HCT116 (cell line): ENCODE measurements around the gene MAP4K4. TPM values are rescaled to one million over a fixed set of nuclear protein-coding genes. Genes with fewer than 3 reads are reported as not detected.

Experiments used
- ATAC-seq: fragments of 200-7000 bp; cut with Tn5 transposase; 2 replicates; pipeline ENCODE4 v1.9.1; 2020; ENCODE audit warnings: mild to moderate bottlenecking, moderate library complexity
- BruUV-seq: library from RNA; stranded (reverse); fragments of 400-500 nt; replicated peaks from 2 replicates; lab custom pipeline; 2021; lab: Mats Ljungman, UMichigan
- CTCF ChIA-PET: fragments of 300-600 bp; sonication (Branson Sonifier 250); formaldehyde crosslinking; loops from one replicate; lab custom pipeline; 2021; ENCODE audit warnings: antibody characterized with exemption; lab: Charles Lee
- POLR2A ChIA-PET: fragments of 300-600, 350-600 bp; sonication (Branson Sonifier 250); formaldehyde crosslinking; loops from one replicate; lab custom pipeline; 2021; ENCODE audit warnings: antibody characterized with exemption; lab: Charles Lee
- RAD21 ChIA-PET, 2 experiments: fragments of 300-600 bp; sonication (Branson Sonifier 250); formaldehyde crosslinking; loops; one replicate each; lab custom pipeline; 2023; ENCODE audit warnings: low total read pairs in 2 of 2; ENCODE audit not compliant: uncharacterized antibody in 2 of 2, unreplicated experiment in 2 of 2, low non-redundant PET in 1 of 2; lab: Charles Lee
- DNase-seq: peaks from one replicate; pipeline ENCODE4 v3.0.0-alpha.2; 2010; ENCODE audit warnings: low read depth, low spot score
- H2AFZ ChIP-seq: fragments of 200-600 bp; shearing (Covaris generic), sonication (generic); 2 replicates; pipeline ENCODE4 v1.6.1; 2017; ENCODE audit warnings: low read depth, mixed run types, mixed read lengths, antibody characterized with exemption, low read length; ENCODE audit not compliant: poor library complexity, severe bottlenecking
- H3K27ac ChIP-seq: 2 replicates; pipeline ENCODE4 v1.5.1; 2012; ENCODE audit warnings: low read depth, low read length
- H3K27me3 ChIP-seq: fragments of 200-600 bp; sonication (generic); 2 replicates; pipeline ENCODE4 v1.6.1; 2016; ENCODE audit warnings: mixed run types, low read length, mixed read lengths; ENCODE audit not compliant: insufficient read depth
- H3K36me3 ChIP-seq, 2 experiments: fragments of 200-500 bp in 1 of 2; fragments of 200-600 bp in 1 of 2; sonication (Bioruptor generic) in 1 of 2; sonication (generic) in 1 of 2; 2 replicates each; pipeline versions ENCODE4 v1.5.1 to v1.6.1; 2014 to 2016; ENCODE audit warnings: low read length in 2 of 2, inconsistent platforms in 1 of 2, mixed read lengths in 1 of 2, mixed run types in 1 of 2; ENCODE audit not compliant: insufficient read depth in 2 of 2, control insufficient read depth in 1 of 2
- H3K4me1 ChIP-seq, 2 experiments: fragments of 200-600 bp in 1 of 2; sonication (generic) in 1 of 2; 2 replicates each; pipeline versions ENCODE4 v1.5.1 to v1.6.1; 2012 to 2017; ENCODE audit warnings: low read length in 2 of 2, inconsistent platforms in 1 of 2, mild to moderate bottlenecking in 1 of 2, mixed read lengths in 1 of 2, mixed run types in 1 of 2, moderate library complexity in 1 of 2; ENCODE audit not compliant: insufficient read depth in 2 of 2, control insufficient read depth in 1 of 2
- H3K4me2 ChIP-seq: fragments of 200-600 bp; sonication (generic); 2 replicates; pipeline ENCODE4 v1.6.1; 2017; ENCODE audit warnings: mixed run types, low read length, mixed read lengths
- H3K4me3 ChIP-seq, 2 experiments: fragments of 200-600 bp in 1 of 2; sonication (generic) in 1 of 2; replicated peaks in 1 of 2; 2 replicates each; pipeline ENCODE4 v1.5.1; 2011 to 2016; ENCODE audit warnings: low read length in 2 of 2, control low read depth in 1 of 2, low read depth in 1 of 2, mild to moderate bottlenecking in 1 of 2, mixed read lengths in 1 of 2, mixed run types in 1 of 2
- H3K79me2 ChIP-seq: fragments of 200-600 bp; sonication (generic); 2 replicates; pipeline ENCODE4 v1.6.1; 2017; ENCODE audit warnings: mild to moderate bottlenecking, mixed run types, low read length, moderate library complexity, mixed read lengths; ENCODE audit not compliant: insufficient read depth
- H3K9ac ChIP-seq: fragments of 200-600 bp; sonication (generic); 2 replicates; pipeline ENCODE4 v1.6.1; 2016; ENCODE audit warnings: low read length, mixed read lengths
- H3K9me2 ChIP-seq: fragments of 200-600 bp; sonication (generic), shearing (Covaris generic); 2 replicates; pipeline ENCODE4 v1.6.1; 2017; ENCODE audit warnings: mixed run types, mild to moderate bottlenecking, moderate library complexity; ENCODE audit not compliant: insufficient read depth
- H3K9me3 ChIP-seq, 2 experiments: fragments of 200-500 bp in 1 of 2; fragments of 200-600 bp in 1 of 2; sonication (Bioruptor generic) in 1 of 2; sonication (generic) in 1 of 2; 2 replicates each; pipeline ENCODE4 v1.6.1; 2014 to 2017; ENCODE audit warnings: low read length in 2 of 2, mixed read lengths in 2 of 2, inconsistent platforms in 1 of 2, low read depth in 1 of 2, mild to moderate bottlenecking in 1 of 2, mixed run types in 1 of 2, moderate library complexity in 1 of 2; ENCODE audit not compliant: control insufficient read depth in 1 of 2, insufficient read depth in 1 of 2
- H4K20me1 ChIP-seq: fragments of 200-600 bp; sonication (generic), shearing (Covaris generic); 2 replicates; pipeline ENCODE4 v1.6.1; 2017; ENCODE audit warnings: mixed run types, mild to moderate bottlenecking, moderate library complexity; ENCODE audit not compliant: insufficient read depth
- ATF3 ChIP-seq: IDR thresholded peaks from 2 replicates; pipeline ENCODE4 v1.6.1; 2012
- CTCF ChIP-seq, 3 experiments: fragments of 200-600 bp in 1 of 3; sonication (generic) in 1 of 3; IDR thresholded peaks in 2 of 3; conservative IDR thresholded peaks in 1 of 3; 2 replicates each; pipeline ENCODE4 v1.5.1; 2012 to 2017; ENCODE audit warnings: low read depth in 2 of 3, low read length in 2 of 3, antibody characterized with exemption in 1 of 3, borderline replicate concordance in 1 of 3, control low read depth in 1 of 3, mild to moderate bottlenecking in 1 of 3, mixed read lengths in 1 of 3, mixed run types in 1 of 3, moderate library complexity in 1 of 3; ENCODE audit not compliant: insufficient read depth in 1 of 3
- EGR1 ChIP-seq: IDR thresholded peaks from 2 replicates; pipeline ENCODE4 v1.6.1; 2012; ENCODE audit warnings: low read depth
- EZH2phosphoT487 ChIP-seq: fragments of 200-600 bp; IDR thresholded peaks from 2 replicates; pipeline ENCODE4 v1.6.1; 2018; ENCODE audit warnings: antibody characterized with exemption, borderline replicate concordance
- JUND ChIP-seq: IDR thresholded peaks from 2 replicates; pipeline ENCODE4 v1.6.1; 2012
- MAX ChIP-seq: IDR thresholded peaks from 2 replicates; pipeline ENCODE4 v1.6.1; 2012
- RAD21 ChIP-seq: IDR thresholded peaks from 2 replicates; pipeline ENCODE4 v1.6.1; 2012; ENCODE audit warnings: low read depth, mild to moderate bottlenecking
- ZBTB33 ChIP-seq: IDR thresholded peaks from 2 replicates; pipeline ENCODE4 v1.6.1; 2011; ENCODE audit warnings: mild to moderate bottlenecking, low read length, moderate library complexity; ENCODE audit not compliant: insufficient replicate concordance; ENCODE audit errors: extremely low read depth
- ZFX ChIP-seq: fragments of 450-650 bp; IDR thresholded peaks from 2 replicates; pipeline ENCODE4 v1.6.1; 2017
- intact Hi-C: fragments of 100-400 bp; cut with micrococcal nuclease; formaldehyde crosslinking; loops from 2 replicates; pipeline ENCODE4 v1.10.0; 2022
- total RNA-seq: library from RNA; stranded (reverse); gene quantifications from one replicate; pipeline ENCODE4 v1.2.1, GENCODE V29; 2021; ENCODE audit not compliant: unreplicated experiment

Gene MAP4K4
- total RNA-seq, 1 experiment from 2014 or later, result 62.3 TPM

GRCh38 chr2:101873543-101873942 lies 176.0 kb downstream of the MAP4K4 start (continued):
- no peak for TF ChIP-seq ZBTB33
- TF ChIP-seq JUND, result no peak
- TF ChIP-seq RAD21, result peak; percentile 55

- BruUV-seq, result no TSS peak
- no peak for DNase-seq
- Histone ChIP-seq H3K4me1 (no peaks in the 10 kb centered on the region), H3K9me2 (no peaks in the 10 kb centered on the region), H3K9ac (no peak overlapping the region), H3K4me3 (no peak overlapping the region), H2AFZ (no peak overlapping the region), H3K4me2 (no peak overlapping the region), H3K36me3 (peaks cover 22 to 50% of the 10 kb centered on the region in 2 experiments; a peak in 3 of 4 replicates), H4K20me1 (no peaks in the 10 kb centered on the region), H3K79me2 (no peaks in the 10 kb centered on the region), H3K27ac (no peak overlapping the region), H3K27me3 (no peaks in the 10 kb centered on the region), H3K9me3 (no peaks in the 10 kb centered on the region)
- ChIA-PET POLR2A (no interaction called here), RAD21 (no interaction called here), CTCF (interaction anchor here (1.0 to 1.6 kb wide), 5 partner anchors 10 to 532 kb away, joined by 3 to 10 read pairs (median 4); no protein-coding TSS in a partner anchor)
- TF ChIP-seq EGR1 (no peak), EZH2phosphoT487 (no peak), ZFX (no peak), MAX (no peak), CTCF (IDR thresholded peaks at IDR 0.05 in 2 of 3, conservative IDR thresholded peaks at IDR 0.05 in 1 of 3; ENCODE audit: borderline replicate concordance in 1 of 3, insufficient read depth in 1 of 3, low read depth in 2 of 3, low read length in 2 of 3) (no peak), ATF3 (no peak), ZBTB33 (no peak)
- intact Hi-C loops, result loop anchor here (2.0 kb wide), 1 partner anchor 21 kb away; no protein-coding TSS in a partner anchor
- no peak for ATAC-seq
Observed at GRCh38 chr2:101874069-101874468, 176.6 kb downstream of the MAP4K4 start.
